Stimulated activated CD4-positive, alpha-beta T cell treated with anti-CD3 and anti-CD28 coated beads, Interleukin-2, amount 100 ng/mL, for 48 hours (primary cell): ENCODE results near the gene SPDYE6.
A peak's percentile ranks its signal among the peaks of the same experiment; 100 is the strongest.
"Not testable (repeated sequence)": the region's sequence is repeated elsewhere in the genome, so short reads cannot be mapped to it uniquely, and the experiment has no call there.

Experiments
- DNase-seq, 2 donors: peaks; one replicate each; pipeline ENCODE4 v3.0.0-alpha.2; 2020

The SPDYE6 gene

DNA sequence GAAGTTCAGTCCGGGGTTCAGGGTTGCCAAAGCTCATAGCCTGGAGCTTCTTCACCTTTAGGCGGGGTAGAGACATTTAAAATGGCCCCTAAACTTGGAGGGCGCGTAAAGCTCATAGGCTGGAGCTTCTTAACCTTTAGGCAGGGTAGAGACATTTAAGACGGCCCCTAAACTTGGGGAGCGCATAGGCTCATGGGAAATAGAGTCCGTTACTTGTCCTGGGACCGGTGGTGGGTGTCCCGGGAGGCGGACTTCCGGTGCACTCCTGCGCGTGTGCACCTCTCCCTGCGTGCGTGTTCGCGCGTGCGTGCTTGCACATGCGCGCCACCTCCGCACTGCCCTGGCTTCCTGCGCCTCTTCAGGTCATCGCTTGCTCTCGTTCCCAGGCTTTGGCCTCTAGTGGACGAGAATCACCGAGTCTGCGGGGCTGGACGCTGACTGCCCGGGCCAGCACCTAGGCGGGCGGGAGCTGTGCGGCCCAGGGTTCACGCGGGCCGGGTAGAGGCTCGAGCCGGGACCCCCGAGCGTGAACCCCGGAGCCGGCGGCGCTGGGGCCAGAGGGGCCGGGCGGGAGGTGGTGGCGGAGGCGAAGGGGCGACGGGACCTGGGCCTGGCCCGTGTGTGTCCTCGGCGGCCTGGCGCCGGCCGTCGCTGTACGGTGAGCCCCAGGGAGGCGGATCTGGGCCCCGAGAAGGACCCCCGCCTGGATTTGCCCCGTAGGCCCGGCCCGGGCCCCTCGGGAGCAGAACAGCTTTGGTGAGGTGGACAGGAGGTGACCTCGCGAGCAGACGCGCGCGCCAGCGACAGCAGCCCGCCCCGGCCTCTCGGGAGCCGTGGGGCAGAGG, 7.5 kb upstream of the SPDYE6 start:
- peak; percentile 84 for DNase-seq

DNA sequence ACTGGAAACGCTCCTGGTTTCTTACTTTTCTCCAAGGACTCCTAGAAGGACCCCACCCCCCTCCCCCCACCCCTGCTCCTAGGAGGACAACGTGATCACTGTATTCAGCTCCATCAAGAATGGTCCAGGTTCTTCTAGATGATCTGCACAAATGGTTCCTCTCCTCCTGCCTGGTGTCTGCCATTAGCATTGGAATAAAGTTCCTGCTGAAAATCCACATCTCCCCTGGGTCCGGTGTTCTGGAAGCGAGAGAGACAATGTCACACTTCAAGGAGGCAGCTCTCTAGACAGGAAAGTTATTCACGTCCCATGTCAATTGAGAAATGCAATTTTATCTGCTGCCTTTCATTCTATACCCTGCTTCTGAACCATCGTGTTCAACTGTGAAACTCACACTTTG, 9.3 kb downstream of the SPDYE6 start:
- not testable (repeated sequence) for DNase-seq

DNA sequence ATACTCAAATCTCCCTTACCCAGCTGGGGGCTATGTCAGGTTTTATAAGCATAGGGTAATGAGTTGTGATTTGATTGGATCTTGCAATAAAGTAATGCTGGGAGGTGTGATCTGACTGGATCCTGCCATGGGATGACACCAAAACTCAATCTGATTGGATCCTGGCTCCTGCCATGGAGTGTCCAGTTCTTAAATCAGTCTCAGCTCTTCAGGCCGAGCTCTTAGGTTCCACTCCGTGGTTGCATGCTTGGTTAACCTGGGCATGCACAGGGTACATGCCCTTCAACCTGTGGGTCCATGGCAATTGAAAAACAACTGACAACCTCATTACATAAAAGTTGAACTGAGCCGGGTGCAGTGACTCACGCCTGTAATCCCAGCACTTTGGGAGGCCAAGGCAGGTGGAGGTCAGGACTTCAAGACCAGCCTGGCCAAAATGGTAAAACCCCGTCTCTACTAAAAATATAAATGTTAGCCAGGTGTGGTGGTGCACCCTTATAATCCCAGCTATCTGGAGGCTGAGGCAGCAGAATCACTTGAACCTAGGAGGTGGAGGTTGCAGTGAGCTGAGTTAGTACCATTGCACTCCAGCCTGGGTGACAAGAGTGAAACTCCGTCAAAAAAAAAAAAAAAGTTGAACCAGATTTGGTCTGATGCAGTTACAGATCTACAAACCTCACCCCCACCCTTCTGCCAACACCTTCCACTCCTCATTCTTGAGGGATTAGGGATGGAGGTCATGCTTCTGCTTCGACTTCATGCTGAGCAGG, 15.5 kb downstream of the SPDYE6 start:
- DNase-seq, result not testable (repeated sequence)

DNA sequence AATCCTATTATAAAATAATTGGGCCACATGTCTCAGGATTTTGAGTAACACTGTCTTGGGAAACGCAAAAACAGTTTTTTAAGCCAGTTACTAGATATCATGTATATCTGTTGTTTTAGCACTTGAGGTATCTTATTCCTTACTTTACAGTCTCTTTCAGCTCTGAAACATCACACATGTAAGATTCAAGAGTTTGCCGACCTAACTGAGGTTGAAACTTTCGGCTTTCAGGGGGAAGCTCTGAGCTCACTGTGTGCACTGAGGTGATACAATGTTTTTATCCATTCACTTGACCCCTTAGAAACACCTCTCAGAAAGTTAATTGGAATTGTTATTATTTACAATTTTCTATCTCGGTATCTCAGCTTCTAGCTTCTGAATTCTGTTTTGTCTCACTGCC, 18.8 kb downstream of the SPDYE6 start:
- DNase-seq, result not testable (repeated sequence)

DNA sequence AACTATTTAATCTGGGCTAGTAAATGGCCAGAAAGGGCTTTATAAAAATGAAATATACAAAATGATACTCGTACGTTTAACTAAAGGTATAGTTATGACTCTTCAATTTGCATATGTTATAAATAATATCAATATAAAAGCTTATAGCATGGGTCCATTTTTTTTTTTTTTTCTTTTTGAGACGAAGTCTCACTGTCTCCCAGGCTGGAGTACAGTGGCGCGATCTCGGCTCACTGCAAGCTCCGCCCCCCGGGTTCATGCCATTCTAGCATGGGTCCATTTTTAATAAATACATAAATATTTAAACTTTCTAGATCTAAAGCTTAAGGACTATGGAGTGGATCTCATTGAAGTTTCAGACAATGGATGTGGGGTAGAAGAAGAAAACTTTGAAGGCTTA, 19.2 kb downstream of the SPDYE6 start:
- not testable (repeated sequence) for DNase-seq

DNA sequence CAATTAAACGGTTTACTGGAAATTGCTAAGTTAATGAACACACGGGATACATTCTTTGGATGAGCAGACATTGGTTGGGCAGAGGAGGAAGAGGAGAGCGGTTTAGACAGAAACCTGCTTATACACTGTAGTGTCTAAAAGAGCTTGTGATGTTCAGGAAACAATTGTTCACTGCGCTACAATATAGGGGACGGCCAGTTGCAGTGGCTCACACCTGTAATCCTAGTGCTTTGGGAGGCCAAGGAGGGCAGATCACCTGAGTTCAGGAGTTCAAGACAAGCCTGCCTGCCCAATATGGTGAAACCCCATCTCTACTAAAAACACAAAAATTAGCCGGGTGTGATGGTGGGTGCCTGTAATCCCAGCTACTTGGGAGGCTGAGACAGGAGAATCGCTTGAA, 20.7 kb downstream of the SPDYE6 start:
- DNase-seq, result not testable (repeated sequence)

DNA sequence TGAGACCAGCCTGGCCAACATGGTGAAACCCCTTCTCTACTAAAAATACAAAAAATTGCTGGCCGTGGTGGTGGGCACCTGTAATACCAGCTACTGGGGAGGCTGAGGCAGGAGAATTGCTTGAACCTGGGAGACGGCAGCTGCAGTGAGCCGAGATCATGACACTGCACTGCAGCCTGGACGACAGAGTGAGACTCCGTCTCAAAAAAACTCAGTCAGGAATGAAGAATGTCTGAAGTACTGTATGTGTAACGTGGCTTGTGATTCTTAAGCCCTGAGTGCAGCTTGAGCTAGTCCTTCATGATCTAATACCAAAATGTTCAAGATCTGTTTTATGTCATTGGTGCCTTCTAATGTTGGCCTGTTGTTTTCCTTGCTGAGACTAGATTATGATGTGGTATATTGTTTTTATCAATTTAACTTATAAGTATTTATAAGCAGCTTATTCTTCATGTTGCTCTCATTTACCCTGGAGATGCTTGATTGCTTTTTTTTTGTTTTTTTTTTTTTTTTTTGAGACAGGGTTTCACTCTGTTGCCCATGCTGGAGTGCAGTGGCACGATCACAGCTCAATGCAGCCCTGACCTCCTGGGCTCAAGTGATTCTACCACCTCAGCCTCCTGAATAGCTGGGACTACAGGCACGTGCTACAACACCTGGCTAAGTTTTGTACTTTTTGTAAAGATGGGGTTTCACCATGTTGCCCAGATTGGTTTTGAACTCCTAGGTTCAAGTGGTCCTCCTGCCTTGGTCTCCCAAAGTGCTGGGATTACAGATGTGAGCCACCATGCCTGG, 25.4 kb downstream of the SPDYE6 start:
- not testable (repeated sequence) for DNase-seq

DNA sequence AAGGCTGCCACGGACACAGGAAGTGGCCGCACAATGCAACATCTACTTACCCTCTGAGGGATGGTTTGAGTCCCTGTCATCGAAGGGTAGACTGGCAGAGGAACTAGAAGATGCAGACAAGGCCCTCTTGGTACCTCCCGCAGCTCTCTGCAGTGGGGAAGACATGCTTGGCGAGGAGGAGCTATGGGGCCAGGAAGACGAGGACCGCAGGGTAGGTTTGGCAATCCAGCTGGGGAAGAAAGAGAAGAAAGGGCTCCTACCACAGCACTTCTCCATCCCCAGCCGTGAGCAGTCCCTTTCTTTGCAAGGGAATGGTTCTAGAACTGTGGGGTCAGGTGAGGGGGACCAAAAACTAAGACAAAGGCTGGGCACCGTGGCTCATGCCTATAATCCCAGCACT, 26.9 kb downstream of the SPDYE6 start:
- DNase-seq, result not testable (repeated sequence)

DNA sequence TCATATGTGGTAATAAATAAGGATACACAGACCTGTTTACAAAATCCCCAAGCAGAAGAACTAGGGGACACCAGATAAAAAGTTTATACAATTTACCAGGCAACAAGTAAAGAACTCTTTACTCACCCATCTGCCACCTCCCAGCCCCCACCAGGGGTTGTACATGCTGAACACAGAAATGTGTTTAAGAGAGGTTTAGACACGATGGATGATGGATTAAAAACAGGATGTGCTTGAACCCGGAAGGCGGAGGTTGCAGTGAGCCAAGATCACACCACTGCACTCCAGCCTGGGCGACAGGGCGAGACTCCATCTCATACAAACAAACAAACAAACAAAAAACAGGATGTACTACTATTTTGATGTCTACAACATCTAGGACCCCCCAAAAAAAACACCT, 27.4 kb downstream of the SPDYE6 start:
- not testable (repeated sequence) for DNase-seq

DNA sequence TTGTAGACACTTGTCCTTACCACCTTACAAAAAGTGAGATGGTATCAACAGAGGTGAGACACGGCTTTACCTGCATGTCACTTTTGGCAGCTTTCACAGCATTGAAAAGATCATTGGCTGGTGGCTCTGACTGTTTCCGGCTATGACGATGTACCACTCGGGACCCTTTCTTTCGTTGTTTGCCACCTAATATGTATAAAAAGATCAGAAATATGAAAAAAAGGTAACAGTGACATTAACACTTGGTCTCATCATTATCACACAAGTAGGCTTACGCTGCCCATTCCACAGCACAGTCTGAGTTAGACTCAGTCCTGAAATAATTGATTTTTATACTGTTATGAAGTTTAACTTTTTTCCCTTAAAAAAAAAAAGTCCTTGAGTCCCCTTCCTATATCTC, 29.1 kb downstream of the SPDYE6 start:
- not testable (repeated sequence) for DNase-seq

DNA sequence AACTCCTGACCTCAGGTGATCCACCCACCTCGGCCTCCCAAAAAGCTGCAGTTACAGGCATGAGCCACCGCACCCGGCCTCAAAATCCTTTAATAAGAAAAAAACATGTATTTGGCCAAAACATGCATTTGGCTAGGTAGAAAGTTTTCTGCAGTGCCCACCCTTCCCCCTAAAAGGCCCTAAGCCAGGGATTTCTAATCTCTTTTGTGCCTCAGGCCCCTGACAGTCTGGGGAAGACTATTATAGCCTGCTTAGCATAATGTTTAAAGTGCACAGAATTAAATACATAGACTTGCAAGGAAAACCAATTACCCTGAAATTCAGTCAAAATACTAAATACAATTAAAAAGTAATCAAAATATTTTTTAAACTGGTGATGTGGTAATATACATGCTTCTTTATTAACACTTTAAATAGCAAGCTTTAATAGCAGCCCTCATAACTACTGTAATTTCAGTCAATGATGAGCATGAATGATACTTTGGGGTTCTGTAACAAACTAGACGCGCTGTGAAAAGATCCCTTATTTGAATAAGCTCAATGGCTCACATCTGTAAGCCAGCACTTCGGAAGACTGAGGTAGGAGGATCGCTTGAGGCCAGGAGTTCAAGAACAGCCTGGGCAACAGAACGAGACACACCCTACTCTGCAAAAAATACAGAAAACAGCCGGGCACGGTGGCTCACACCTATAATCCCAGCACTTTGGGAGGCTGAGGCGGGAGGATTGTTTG, 29.9 kb downstream of the SPDYE6 start:
- no peak for DNase-seq

DNA sequence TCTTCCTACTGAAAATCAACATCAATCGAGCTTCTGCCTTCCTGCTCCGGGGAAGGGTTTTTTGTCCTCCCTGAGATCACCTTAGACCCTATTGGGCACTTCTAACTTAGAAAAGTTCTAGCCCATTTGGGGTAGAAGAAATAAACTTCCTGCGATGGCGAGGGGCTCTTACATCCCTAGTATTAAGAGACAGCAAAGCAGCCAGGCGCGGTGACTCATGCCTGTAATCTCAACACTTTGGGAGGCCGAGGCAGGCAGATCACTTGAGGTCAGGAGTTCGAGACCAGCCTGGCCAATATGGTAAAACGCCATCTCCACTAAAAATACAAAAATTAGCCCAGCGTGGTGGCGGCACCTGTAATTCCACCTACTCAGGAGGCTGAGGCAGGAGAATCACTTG, 31.1 kb downstream of the SPDYE6 start:
- DNase-seq, result not testable (repeated sequence)

DNA sequence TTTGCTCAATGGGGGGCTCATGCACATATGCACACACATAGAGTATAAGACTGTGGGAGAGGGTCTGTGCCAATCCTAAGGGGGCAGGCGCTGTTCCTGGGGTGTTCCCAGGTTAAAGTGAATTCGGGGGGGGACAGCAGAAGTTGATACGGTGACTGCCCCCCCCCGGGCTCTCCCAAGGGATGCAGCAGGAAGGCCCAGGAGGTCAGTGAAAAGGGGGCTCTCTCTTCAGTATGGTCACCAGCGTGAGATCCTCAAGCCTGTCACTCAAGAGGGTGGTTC, 32.4 kb downstream of the SPDYE6 start:
- DNase-seq, result no peak

DNA sequence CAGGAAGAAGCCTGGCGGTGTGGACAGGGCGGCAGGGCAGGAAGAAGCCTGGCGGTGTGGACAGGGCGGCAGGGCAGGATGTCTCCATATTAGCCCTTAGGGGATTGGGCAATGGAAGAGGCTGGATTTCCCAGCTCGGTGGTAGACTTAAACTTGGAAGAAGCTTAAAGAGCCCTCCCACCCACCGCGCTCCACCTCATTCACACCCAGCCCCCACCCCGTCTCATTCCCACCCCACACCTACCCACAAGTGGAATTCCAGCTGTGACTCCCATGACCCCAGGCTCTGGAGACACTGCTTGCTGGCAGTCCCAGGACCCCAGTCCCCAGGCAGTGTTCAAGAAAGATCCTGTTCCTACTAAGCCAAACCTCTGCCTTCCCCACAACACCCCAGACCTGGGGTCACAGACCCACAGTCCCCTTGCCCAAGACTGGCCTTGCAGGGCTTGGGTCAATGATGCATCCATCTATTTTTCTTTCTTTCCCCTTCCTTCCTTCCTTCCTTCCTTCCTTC, 34.0 kb downstream of the SPDYE6 start:
- no peak for DNase-seq

DNA sequence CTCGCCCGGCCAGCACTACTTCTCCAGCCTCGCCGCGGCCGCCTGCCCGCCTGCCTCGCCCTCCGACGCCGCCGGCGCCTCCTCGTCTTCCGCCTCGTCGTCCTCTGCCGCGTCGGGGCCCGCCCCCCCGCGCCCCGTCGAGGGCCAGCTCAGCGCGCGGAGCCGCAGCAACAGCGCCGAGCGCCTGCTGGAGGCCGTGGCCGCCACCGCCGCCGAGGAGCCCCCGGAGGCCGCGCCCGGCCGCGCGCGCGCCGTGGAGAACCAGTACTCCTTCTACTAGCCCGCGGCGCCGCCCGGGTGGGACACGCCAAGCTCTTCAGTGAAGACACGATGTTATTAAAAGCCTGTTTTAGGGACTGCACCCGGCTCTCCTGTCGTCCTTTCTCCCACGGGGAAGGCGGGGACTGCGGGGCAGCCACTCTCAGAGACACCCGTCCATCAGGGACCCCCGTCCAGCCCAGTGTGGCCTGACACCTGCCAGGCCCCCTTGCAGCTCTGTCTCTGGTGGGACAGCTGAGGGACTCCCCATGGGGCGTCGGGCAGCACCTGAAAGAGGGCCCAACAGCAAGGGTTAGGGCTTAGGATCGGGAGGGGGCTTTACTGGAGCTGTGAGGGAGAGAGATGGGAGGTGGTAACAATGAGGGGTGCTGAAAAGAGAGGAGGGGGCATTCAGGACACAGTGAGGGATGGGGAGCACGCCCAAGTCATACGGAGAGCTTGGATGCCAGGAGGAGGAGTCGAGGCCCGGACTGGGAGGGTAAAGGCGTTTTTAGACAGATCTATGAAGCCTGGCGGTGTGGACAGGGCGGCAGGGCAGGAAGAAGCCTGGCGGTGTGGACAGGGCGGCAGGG, 34.7 kb downstream of the SPDYE6 start:
- peak in 1 of 2 donors; percentile 4 for DNase-seq

DNA sequence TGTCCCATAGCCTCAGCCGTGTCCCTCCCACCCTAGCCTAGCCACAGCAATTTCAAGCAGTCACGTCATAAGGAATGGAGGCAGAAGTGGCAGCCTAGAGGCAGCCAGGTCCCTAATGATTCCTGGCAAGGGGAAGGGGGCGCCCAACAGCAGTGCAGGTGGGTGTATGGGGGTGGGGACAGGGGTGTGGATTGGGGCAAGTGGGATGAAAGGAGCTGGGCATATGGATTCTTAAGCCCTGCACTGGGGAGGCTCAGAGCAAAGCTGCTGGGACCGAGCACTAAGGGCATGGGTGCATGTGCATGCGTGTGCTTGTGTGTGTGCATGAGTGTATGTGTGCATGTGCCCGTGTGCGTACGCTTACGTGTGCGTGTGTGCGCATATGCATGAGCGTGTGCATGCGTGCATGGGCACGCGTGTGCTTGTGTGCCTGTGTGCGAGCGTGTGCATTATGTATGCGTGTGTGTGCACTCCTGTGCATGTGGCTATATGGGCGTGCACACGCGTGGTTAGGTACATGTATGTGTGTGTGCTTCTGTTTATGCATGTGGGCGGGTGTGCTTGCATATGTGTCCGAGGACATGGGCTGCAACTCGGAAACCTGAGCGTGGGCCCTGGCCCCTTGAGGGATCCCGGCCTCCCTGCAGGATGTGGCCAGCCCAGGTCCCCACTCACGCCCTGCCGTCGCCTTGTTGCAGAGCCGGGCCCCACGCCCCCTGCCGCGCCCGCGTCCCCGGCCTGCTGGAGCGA, 35.5 kb downstream of the SPDYE6 start:
- no peak for DNase-seq

DNA sequence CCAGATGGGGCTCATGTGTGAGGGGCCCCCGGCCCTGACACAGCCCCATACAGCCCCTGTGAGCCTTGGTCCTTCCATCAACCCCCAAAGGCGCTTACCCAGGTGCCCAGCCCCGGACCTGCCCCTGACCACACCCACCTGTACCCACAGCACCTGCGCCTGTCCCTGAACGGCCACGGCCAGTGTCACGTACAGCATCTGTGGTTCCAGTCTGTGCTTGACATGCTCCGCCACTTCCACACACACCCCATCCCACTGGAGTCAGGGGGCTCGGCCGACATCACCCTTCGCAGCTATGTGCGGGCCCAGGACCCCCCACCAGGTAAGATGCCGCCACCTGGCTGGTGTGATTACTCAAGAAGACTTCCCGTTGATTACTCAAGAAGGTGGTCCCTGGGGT, 36.1 kb downstream of the SPDYE6 start:
- DNase-seq, result no peak

DNA sequence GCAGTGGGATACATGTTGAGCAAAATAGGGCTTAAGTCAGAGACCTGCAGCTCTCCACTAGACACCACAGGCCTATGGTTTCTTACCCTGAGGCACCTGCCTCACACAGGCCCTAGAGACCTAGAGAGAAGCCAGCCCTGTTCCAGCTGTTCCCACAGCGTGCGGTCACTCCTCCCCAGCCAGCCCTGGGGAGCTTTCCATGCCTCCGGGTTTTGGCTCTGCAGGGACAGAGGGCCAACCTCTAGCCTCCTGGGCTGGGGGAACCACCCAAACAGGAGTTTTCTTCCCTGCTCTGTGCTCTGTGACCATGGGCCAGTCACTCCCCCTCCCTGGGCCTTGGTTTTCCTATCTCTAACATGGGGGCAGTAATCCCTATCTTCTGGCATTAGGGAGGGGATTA, 36.6 kb downstream of the SPDYE6 start:
- DNase-seq, result no peak

DNA sequence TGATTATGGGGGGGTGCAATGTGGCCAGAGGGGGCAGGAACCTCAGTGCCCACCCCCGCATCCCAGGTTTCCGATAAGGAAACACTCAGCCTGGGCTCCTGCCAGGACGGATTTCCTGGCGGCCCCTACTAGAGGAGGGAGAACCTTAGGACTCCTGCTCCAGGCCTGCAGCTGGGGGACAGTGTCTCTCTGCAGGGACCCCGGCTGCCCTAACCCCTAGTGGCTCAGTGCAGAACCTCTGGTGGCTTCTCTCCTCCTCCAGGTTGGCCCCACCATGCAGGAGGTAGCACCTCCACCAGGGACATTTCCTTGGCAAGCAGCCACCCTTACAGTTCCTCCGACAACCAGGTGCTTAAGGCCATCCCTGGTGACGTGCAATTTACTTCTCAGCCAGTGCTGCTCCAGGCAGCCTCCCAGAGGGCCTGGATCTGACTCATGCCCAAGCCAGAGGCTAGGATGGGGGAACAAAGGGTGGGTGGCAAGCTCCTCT, 37.7 kb downstream of the SPDYE6 start:
- DNase-seq, result no peak

DNA sequence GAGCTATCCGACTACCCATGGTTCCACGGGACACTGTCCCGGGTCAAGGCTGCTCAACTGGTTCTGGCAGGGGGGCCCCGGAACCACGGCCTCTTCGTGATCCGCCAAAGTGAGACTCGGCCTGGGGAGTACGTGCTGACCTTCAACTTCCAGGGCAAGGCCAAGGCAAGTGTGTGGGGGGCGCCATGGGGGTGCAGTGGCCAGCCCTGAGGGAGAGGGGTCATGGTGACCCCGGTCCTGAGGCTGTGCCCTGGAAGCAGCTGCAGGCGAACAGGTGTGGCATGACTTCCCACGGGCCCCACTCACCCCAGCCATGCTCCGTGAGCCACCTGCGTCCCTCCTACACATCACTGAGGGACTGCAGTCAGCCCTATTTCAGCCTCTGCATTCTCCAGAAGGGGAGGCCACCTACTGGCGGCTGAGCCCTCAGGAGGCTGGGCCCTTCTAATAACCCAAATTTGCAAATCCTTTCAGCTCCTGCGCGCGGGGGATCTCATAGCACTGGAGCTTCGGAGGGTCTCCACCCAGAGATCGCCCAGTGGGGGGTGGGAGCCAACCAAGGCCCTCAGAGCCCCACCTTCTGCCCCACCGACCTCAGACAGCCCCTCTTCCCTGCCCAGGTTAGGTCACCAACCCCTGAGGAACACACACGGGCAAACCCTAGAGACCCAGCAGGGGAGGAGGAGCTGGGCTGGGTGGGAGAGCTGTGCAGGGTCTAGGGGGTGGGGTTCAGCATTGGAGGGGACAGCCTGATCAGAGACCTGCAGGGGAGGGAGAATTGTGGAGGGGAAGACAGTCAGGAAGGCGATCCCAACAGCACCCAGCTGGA, 38.8 kb downstream of the SPDYE6 start:
- no peak for DNase-seq
